GM19397 (cell line): ENCODE data around the gene TNFAIP8.

Experiments
- ATAC-seq: cut with Tn5 transposase; IDR thresholded peaks from one replicate; pipeline ENCODE4 v1.9.1; 2021; ENCODE audit warnings: mild to moderate bottlenecking, moderate library complexity; ENCODE audit not compliant: unreplicated experiment

TNFAIP8 gene

DNA sequence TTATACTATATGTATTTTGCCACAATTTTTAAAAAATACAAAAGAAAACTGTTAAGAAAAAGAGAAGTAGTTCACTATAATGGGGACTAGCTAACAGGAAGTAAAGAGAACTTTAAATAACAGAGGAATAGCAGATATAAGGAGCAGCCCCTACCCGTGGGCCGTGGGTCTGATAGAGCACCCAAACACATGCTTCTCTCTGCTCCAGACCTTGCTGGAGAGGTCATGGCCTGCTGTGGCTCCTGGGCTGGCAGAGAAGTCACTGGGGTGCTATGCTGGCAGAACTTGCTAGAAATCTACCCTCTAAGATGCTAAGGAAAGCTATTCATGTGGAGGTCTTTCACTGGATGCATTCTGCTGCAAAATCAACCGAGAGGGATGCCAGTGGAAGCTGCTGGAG is 10.0 kb upstream of the TNFAIP8 start:
- ATAC-seq = no peak

DNA sequence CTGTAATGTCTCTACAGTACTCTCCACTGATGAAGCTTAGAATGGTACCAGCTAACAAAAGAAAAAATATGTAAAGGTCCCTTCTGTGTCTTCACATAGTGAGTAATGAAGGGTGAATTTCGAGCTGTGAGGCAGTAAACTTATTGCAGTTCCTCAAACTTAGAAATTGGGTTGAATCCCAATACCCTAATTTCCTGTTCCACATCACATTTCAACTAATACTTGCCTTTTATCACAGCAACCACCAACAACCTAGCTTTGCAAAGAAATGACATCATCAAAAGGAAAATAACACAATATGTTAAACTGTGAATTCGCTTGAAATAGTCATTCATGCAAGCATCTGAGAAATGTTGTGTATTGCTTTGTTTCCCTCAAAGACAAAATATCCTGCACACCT is 9.4 kb upstream of the TNFAIP8 start:
- no peak for ATAC-seq

DNA sequence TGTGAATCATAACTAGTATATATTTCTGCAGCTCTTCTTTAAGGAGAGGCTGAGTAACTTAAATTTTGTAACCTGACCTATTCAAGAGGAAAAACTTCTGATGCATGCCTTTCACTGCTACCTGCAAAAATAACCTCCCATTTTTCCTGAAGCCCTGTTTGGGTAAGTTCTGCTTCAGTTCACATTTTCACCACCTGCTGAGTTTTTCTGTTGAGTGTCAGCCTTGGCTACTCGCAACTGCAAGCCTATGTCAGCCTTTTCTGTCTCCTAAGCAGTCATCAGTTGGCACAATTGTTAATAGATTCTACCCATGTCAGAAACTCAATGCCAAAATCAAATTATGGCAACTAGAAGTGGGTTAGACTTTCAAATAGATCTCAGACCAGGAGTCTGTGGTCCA is 8.2 kb upstream of the TNFAIP8 start:
- ATAC-seq = no peak

DNA sequence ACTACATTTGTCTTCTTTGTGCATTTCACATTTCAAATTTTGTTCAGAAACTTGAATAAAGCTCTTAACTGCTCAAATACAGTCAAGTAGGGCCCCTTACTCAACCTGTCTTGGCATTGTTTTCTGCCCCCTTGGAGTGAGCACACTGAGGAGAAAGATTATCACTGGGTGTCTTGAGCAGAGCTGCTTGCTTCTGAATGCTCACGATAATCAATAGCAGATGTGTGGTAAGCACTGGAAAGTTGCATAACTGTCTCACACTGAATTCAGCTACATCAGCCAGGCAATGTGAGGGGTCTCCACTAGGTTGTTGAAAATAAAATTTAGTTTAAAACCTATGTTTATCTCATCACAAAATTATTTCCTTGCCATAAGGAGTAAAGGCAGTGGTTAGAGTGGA is 7.8 kb upstream of the TNFAIP8 start:
- no peak for ATAC-seq

DNA sequence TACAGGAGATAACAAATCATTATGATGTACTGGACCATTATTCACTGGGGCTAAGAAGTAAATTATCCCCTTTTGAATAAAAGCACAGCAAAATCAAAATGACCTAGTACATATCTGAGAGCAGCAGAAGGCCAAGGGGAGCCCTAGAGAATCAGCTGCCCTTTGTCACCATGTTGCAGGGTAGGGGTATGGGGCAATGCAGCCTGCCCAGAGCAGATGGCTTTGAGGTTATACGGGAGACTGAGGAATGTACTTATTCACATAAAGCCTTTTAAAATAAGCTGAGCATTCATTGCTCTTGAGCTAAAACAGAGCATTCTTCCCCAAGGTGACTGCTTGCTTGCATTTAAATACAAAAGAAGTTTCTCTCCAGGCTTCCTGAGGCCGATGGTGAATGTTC is 2.6 kb upstream of the TNFAIP8 start:
- ATAC-seq = no peak

DNA sequence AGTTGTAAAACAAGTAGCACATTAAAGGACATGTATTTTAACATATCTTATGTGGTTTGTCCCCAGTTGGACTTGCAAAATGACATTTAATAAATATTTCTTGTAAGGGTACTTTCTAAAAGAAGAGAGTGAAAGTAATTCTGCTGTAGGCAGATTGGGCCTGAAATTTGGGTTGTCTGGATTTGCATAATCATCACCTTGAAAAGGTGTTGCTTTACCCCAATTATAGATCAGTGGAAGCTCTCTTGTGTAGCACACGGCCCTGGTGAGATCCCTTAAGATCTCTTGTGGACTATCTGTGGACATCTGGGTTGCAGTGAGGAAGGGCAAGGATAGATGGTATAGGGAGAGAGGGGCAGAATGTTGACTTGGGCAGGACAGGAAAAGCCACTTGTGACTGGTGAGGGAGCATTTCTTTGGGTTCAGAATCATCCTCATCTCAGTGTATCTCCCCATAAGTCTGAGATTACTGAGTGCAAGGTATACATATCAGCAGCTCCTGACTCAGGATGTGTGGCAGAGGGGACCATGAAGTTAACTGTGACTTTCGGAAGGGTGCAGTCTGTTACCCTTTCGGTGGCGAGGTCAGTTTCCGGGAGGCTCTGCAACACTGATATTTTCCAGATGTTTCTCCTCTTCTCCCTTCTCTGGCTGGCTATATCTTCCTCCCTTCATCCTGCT is 2.0 kb upstream of the TNFAIP8 start:
- ATAC-seq = peak; percentile 47

DNA sequence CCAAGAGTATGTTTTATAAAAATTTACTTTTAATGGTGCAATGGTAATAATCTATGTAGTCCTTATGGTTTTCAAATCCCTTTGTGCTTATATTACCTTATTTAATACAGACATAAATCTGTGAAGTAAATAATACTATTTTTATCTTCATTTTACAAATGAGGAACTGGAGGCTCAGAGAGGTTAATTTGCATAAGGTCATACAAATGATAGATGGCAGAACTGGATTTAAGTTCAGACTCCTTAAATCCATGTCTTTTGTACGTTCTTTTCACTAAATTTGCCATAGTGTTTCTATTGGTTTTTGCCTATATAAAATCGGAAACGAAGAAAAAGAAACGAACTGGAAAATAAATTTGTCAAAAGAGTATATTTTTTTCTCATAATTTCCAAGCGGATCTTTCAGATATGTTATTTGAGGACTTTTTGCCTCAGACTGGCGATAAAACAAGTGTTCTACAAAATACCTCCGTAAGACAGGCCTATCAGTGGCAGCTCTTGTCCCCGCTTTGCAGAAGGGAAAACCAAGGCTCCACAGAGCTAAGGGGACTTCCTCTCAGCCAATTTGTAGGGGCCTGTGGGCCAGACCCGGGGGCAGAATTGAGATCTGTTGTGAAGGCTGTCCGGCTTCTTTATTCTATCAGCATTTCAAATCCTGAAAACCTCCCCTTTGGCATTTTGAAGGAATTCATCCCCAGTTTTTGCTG is 1.1 kb upstream of the TNFAIP8 start:
- ATAC-seq = no peak

DNA sequence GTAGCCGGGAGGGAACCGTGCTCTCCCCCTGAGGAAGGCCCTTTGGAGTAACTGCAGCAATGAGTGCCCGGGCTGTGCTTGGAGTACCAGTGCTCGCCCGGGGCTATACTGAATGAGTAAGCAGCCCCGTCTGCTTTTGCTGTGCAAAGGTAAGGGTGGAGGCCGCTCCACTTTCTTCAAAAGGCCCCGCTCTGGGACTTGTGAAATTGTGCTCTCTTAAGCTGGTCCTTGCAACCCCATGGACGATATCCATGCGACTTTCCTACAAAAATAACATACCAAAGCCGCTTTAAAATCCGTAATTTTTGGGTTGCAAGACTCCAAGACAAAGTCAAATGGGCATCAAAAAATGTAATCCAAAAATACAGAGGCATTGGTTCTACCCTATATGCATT is 578 bp upstream of the TNFAIP8 start:
- ATAC-seq = peak; percentile 30

DNA sequence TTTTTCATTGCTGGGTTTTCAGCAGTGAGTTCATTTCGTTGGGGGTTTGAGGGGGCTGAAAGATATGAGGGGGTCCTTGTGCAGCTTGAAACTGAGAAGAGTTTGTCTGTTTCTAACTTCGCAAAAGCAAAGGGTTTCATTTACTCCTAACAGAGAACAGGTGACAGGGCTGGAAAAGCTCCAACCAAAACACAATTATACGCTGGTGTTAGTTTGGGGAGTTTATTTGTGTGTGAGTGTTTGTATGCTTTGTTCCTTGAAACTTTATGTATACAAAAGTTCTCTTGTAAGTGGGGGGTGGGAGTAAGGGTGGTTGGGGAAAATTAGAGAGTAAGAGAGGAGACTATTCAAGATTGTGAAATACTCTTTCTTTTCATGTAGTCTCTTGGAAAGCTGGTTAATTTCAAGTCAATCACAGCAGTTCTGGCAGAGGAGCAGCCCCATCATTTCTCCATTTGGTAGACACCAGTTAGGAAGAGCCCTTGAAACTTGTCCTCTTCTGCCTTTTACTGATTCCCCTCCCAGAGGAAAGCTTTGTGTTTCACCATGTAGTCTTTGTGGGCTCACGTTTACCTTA is 881 bp downstream of the TNFAIP8 start:
- ATAC-seq = no peak

DNA sequence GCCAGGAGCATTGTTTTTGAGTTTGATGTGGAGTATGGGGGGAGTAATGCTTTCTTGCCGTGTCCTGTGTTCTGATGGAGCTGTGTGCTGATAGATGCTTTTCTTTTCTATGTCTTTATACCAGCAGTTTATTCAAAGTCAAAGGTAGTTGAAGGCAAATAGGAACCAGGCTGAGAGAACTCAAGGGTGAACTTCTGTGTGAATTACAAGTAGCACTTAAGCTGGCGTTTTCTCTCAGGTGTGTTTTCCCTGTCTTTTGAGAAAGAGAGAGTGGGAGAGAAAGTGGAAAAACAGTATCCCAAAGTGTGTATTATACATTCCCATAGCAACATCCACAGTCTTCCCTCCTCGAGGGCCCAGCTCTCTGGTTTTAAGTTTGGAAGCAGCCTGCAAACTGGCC is 1.5 kb downstream of the TNFAIP8 start:
- ATAC-seq = no peak

DNA sequence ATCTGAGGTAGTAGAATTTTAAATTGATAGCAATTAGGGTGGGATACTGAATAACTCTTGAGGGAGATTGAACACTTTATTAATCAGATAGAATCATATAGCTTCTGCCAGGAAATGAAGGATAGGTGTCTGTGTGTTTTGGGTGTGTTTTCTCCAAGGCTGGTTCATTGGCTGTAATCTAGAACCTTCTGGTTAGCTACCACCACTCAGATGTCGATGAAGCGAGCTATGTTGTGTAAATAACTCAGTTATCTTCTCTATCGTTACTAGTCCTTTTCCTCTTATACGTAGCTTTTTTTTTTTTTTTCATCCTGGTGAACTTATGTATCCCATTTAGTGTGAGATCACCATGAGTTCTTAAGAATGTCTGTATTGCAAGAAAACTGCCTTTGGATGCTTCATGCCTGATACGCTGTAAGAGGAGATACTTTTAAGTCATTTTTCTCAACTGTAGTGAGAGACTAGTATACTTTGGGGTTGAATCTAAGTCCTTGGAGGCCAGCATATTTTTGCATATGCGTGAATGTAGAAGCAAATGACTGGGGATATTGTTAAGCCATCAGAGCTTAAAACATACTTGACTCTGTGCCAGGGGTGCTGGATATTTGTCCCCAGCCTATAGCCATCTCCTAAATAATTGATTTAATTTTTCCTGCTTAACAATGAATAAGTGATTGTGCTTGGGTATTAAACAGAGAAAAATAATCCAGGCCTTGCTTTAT is 2.1 kb downstream of the TNFAIP8 start:
- ATAC-seq = no peak

DNA sequence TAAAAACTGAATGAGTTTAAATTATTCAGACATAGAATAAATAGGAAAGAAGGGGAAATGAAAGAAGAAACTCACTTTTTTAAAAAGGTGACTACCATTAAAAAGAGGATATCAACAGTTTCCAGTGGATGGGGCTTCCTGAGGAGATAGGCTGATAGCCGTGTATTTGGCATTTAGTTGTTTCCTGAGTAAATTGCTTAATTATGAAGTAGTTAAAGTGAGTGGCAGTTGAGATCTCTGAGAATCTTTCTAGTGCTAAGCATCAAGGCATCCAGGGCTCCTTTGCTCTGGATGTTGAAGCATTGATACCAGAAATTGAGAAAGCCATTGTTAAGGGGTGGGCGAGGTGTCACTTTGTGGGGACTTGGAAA is 2.7 kb downstream of the TNFAIP8 start:
- ATAC-seq = no peak

DNA sequence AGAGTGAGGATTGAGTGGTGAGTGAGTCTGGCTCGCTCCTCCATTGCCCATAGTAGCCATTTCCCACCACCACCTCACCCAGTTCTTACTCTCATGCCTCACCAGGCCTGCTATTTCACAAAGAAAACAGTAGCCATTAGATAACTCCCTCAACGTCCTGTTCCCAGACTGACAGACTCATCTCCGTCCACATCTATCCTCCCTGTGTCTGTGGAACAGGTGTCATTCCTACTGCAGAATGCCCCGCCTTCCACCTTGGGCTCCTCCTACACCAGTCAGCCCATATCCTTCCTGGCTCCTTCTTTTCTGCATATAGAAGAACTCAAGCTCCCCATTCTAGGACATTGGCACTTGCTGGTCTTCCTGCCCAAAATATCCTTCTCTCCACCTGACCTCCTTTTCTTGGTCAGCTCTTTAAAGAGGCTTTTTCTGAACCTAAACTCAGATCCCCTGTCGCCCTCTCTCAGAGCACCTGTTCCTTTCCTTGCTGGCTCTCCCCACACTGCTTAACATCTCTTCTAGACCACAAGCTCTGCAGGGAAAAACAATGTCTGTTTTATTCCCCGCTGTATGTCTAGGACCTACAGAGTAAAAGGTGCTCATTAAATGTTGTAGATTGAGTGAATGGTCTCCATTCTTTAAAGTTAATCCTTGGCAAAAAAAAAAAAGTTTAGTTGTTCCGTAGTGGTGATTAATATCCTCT is 3.2 kb downstream of the TNFAIP8 start:
- no peak for ATAC-seq

DNA sequence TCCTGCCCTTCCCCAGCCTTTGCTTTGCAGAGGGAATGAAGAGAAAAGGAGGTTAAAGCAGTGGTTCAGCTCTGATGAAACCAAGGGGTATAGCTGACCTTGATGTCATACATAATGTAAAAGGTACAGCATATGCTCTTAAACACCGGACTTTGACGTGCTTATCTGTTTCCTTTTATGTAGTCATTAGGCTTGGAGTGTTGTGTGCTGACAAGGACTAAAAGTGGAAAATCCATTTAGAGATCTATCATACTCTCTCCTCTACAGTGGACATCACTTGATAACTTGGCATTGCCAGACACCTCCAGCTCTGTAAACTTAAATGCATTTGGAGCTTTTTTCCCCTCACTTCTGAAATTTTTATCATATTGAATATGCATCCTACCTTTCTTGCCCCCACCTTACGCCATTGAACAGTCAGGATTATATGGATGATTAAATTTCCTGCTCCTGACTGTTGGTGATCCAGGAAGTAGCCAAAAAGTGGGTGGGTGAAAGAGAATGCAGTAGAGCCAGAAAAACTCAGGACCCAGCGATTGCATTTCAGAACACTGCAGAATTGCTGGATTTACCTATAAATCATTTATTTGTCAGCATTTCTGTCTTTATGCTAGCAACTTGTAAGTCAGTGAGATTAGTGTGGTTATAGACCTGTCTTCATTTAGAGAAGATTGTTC is 4.1 kb downstream of the TNFAIP8 start:
- ATAC-seq = no peak

DNA sequence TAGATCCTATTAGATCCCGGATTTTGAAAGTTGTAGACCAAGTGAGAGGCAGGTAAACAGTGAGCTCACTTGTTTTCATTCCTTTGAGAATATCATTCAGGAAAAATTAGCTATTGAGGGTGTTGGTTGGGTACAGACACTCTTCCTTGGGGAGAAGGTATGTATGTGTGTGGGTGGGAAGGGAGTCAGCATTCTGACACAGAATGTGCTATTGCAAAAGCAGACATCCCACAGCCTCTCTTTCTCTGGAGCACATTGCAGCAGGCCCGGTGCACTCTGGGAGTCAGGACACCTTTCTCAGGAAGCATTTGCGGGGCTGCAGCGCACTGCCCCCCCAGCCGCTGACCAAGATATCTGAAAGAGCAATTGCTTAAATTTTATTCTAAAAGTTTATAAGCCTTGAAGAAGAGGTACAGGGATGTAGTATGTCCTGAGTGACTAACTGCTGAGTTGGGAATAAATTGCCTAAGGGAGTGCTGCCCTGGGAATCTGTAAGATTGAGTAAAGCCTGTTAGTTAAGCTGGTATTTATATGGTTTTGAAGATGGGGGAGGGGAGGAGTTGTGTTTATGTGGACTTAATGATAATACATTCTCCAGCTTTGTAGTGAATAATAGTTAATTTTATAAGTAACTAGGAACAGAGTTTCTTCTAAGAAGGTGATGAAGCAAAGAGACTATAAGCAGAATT is 5.2 kb downstream of the TNFAIP8 start:
- no peak for ATAC-seq

DNA sequence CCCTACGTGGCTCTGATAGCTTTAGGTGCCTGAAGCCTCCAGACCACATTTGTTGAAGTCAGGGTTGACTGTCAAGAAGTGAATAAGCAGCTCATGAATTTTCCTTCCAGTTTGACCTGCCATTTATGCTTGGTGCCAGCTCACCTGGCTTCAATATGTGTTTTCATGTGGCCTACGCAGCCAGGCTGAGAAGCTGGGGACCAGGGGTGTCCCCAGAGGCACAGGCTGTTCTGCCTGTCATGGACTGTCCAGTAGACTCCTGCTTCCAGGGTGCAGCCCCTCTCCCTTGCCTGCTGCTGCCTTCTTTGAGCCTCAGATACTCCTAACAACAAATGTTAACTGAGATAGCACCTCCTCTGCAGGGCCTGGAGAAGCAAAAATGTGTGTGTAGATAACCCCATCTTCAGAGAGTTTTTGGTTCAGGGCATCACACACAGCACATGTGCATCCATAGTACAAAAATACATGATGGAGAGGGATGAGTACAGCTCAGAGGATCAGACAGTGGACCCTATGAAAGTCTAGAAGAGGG is 5.8 kb downstream of the TNFAIP8 start:
- ATAC-seq = no peak

DNA sequence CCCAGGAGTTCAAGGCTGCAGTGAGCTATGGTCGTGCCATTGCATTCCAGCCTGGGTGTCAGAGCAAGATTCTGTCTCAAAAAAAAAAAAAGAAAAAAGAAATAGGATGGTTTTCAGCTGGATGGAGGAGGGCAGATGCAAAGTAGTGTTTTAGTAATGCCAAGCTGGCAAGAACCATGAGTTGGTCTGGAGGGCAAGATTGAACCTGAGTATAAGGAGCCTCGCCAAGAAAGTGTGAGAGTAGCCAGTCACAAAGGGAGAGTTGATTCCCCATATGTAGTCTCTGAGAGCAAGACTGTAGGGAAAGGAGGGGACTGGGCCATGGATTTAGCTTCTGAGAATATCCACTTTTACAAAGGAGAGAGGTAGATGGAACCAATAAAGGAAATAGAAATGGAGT is 6.9 kb downstream of the TNFAIP8 start:
- no peak for ATAC-seq

DNA sequence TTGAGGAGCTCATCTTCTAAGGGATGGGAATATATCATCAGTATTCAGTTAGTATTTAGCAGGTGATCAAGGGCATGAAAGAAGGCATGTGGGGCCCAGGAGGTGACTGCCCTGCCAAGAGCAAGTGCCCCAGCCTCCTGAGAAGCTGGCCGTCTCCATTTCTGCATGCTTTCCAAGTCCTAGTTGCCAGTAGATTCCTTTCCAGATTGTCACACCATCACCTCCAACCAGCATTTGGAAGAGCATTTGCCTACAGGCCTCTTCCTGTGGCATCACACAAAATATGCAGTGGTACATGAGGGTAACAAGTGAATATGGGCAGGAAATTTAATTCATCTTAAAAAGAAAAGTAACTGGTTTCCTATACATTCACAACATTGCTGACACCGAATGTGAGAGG is 7.5 kb downstream of the TNFAIP8 start:
- no peak for ATAC-seq

DNA sequence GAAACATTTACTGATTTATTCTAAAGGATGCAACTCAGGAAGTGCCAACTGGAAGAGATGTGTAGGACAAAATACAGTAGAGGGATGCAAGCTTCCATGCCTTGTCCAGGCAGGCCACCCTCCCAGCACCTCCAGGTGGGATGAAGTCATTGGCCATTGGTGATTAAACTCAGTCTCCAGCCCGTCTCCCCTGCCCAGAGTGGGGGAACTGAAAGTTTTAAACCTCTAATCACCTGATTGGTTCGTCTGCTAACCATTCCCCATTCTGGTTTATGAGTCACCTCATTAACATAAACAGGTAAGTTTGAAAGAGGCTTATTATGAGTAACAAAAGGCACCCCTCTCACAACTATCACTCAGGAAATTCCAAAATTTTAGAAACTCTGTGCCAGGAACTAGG is 8.1 kb downstream of the TNFAIP8 start:
- ATAC-seq = no peak
